Measurements from ENCODE around the gene CCDC54. TPM values are rescaled to one million over a fixed set of nuclear protein-coding genes. Genes with fewer than 3 reads are reported as not detected.

The CCDC54 gene
- polyA plus RNA-seq, 1 donor from 2014 or later: not detected

GRCh38 chr3:107414325-107414964 lies 37.2 kb downstream of the CCDC54 start:
- no peak overlapping the region for H3K4me2 ChIP-seq (ENCODE audit: low read length)
- no peak overlapping the region for H3K4me3 ChIP-seq (ENCODE audit: low read length)
- H3K9me2 ChIP-seq (ENCODE audit: insufficient read depth, low read length): no peaks in the 10 kb centered on the region
- peaks cover under 1% of the 10 kb centered on the region for H3K9me3 ChIP-seq (ENCODE audit: low read length)
- H3F3A ChIP-seq (ENCODE audit: insufficient read depth, low read length, poor library complexity, severe bottlenecking): no peaks in the 10 kb centered on the region
- H3K27ac ChIP-seq (ENCODE audit: low read length): no peak overlapping the region
- TF ChIP-seq SMC3 (conservative IDR thresholded peaks at IDR 0.05; ENCODE audit: poor library complexity) (no peak), MXI1 (conservative IDR thresholded peaks at IDR 0.05; ENCODE audit: poor library complexity, severe bottlenecking) (no peak), EP300 (conservative IDR thresholded peaks at IDR 0.05; ENCODE audit: poor library complexity, severe bottlenecking) (no peak), EZH2 (IDR thresholded peaks at IDR 0.05; ENCODE audit: borderline replicate concordance, insufficient read depth, low read length, poor library complexity, severe bottlenecking) (no peak), TAF1 (IDR thresholded peaks at IDR 0.05; ENCODE audit: low read depth) (no peak), POLR2AphosphoS5 (IDR thresholded peaks at IDR 0.05) (no peak), REST (IDR thresholded peaks at IDR 0.05; ENCODE audit: borderline replicate concordance) (no peak), RAD21 (conservative IDR thresholded peaks at IDR 0.05) (no peak)
- no peaks in the 10 kb centered on the region for H3K36me3 ChIP-seq (ENCODE audit: insufficient read depth, low read length)
- H3K79me2 ChIP-seq (replicated peaks; ENCODE audit: insufficient read depth, low read length): no peaks in the 10 kb centered on the region
- H3K27me3 ChIP-seq (ENCODE audit: insufficient read depth, low read depth, low read length): no peaks in the 10 kb centered on the region
- no peak overlapping the region for H3K9ac ChIP-seq (ENCODE audit: low read length)
- H2AFZ ChIP-seq (ENCODE audit: low read depth, low read length): no peak overlapping the region
- H4K20me1 ChIP-seq (ENCODE audit: insufficient read depth): no peaks in the 10 kb centered on the region

GRCh38 chr3:107416138-107416537 lies 38.9 kb downstream of the CCDC54 start:
- Histone ChIP-seq H3K4me2 (ENCODE audit: low read length) (no peak overlapping the region), H3K9me2 (ENCODE audit: insufficient read depth, low read length) (no peaks in the 10 kb centered on the region), H3K36me3 (ENCODE audit: insufficient read depth, low read length) (no peaks in the 10 kb centered on the region), H3K9ac (ENCODE audit: low read length) (no peak overlapping the region), H4K20me1 (ENCODE audit: insufficient read depth) (no peaks in the 10 kb centered on the region), H3K79me2 (replicated peaks; ENCODE audit: insufficient read depth, low read length) (no peaks in the 10 kb centered on the region), H3F3A (ENCODE audit: insufficient read depth, low read length, poor library complexity, severe bottlenecking) (no peaks in the 10 kb centered on the region), H3K9me3 (ENCODE audit: low read length) (no peaks in the 10 kb centered on the region), H3K27me3 (ENCODE audit: insufficient read depth, low read depth, low read length) (no peaks in the 10 kb centered on the region), H3K27ac (ENCODE audit: low read length) (no peak overlapping the region), H3K4me3 (ENCODE audit: low read length) (no peak overlapping the region), H2AFZ (ENCODE audit: low read depth, low read length) (no peak overlapping the region)
- TF ChIP-seq POLR2AphosphoS5 (IDR thresholded peaks at IDR 0.05): no peak
- no peak for TF ChIP-seq TAF1 (IDR thresholded peaks at IDR 0.05; ENCODE audit: low read depth)
- TF ChIP-seq RAD21 (conservative IDR thresholded peaks at IDR 0.05): no peak
- TF ChIP-seq MXI1 (conservative IDR thresholded peaks at IDR 0.05; ENCODE audit: poor library complexity, severe bottlenecking): no peak
- no peak for TF ChIP-seq EP300 (conservative IDR thresholded peaks at IDR 0.05; ENCODE audit: poor library complexity, severe bottlenecking)
- TF ChIP-seq REST (IDR thresholded peaks at IDR 0.05; ENCODE audit: borderline replicate concordance): no peak
- TF ChIP-seq SMC3 (conservative IDR thresholded peaks at IDR 0.05; ENCODE audit: poor library complexity): no peak
- TF ChIP-seq EZH2 (IDR thresholded peaks at IDR 0.05; ENCODE audit: borderline replicate concordance, insufficient read depth, low read length, poor library complexity, severe bottlenecking): no peak
- no peak for TF ChIP-seq CTCF (IDR thresholded peaks at IDR 0.05; ENCODE audit: poor library complexity, severe bottlenecking)
